ENCODE results near the gene HHEX.

- no peak for TF ChIP-seq POLR2AphosphoS5 (IDR thresholded peaks at IDR 0.05; ENCODE audit: borderline replicate concordance, low read depth, low read length)
- no peak for TF ChIP-seq EZH2 (IDR thresholded peaks at IDR 0.05)
- no peak for TF ChIP-seq FOXP2 (optimal IDR thresholded peaks at IDR 0.05; ENCODE audit: control extremely low read depth, extremely low read length, insufficient read depth)
Observed at GRCh38 chr10:92695679-92696605, 6.2 kb downstream of the HHEX start.

All from SK-N-MC (cell line).